NB4 (cell line): ENCODE data around the gene P2RX2.

Experiments
- CTCF ChIP-seq: IDR thresholded peaks from one replicate; pipeline ENCODE4 v1.5.1; 2012; ENCODE audit warnings: low read depth, low read length
- MAX ChIP-seq: IDR thresholded peaks from 2 replicates; pipeline ENCODE4 v1.6.1; 2011; ENCODE audit warnings: low read depth, low read length
- MYC ChIP-seq: IDR thresholded peaks from 2 replicates; pipeline ENCODE4 v1.6.1; 2011; ENCODE audit warnings: low read depth, low read length
- POLR2A ChIP-seq: IDR thresholded peaks from 2 replicates; pipeline ENCODE4 v1.6.1; 2011; ENCODE audit warnings: mild to moderate bottlenecking; ENCODE audit not compliant: insufficient read length; ENCODE audit errors: extremely low read depth

GRCh38 chr12:132625731-132626430 is 7.3 kb downstream of the P2RX2 start:
- TF ChIP-seq CTCF, result no peak
- no peak for TF ChIP-seq MAX
- no peak for TF ChIP-seq POLR2A
- TF ChIP-seq MYC, result no peak
